OCI-LY7 (cell line): ENCODE results near the gene ARL6. TPM values are rescaled to one million over a fixed set of nuclear protein-coding genes. Genes with fewer than 3 reads are reported as not detected.

Experiments used
- BruUV-seq: library from RNA; stranded (reverse); fragments of 400-500 nt; replicated peaks from 2 replicates; lab custom pipeline; 2021; lab: Mats Ljungman, UMichigan
- CTCF ChIA-PET: fragments of 300-600 bp; sonication (Branson Sonifier 250); formaldehyde crosslinking; loops from one replicate; lab custom pipeline; 2022; ENCODE audit warnings: antibody characterized with exemption; ENCODE audit not compliant: unreplicated experiment; lab: Charles Lee
- POLR2A ChIA-PET: fragments of 300-600 bp; sonication (Branson Sonifier 250); formaldehyde crosslinking; loops from one replicate; lab custom pipeline; 2022; ENCODE audit warnings: antibody characterized with exemption; lab: Charles Lee
- DNase-seq: peaks from one replicate; pipeline ENCODE4 v3.0.0-alpha.2; 2015; ENCODE audit warnings: low spot score
- H2AFZ ChIP-seq: fragments of 200-600 bp; sonication (generic), shearing (Covaris generic); 2 replicates; pipeline ENCODE4 v1.6.1; 2014; ENCODE audit warnings: mild to moderate bottlenecking, antibody characterized with exemption, low read length, moderate library complexity
- H3K27ac ChIP-seq: fragments of 200-600 bp; sonication (generic); 2 replicates; pipeline ENCODE4 v1.5.1; 2014; ENCODE audit warnings: mixed run types, low read depth, mild to moderate bottlenecking, moderate library complexity, low read length, inconsistent platforms; ENCODE audit not compliant: poor library complexity, severe bottlenecking
- H3K36me3 ChIP-seq: fragments of 200-600 bp; sonication (generic); 2 replicates; pipeline ENCODE4 v1.6.1; 2014; ENCODE audit warnings: mild to moderate bottlenecking, antibody characterized with exemption, low read length, moderate library complexity, mixed read lengths; ENCODE audit not compliant: insufficient read depth
- H3K4me1 ChIP-seq: fragments of 200-600 bp; sonication (generic); 2 replicates; pipeline ENCODE4 v1.5.1; 2014; ENCODE audit warnings: mild to moderate bottlenecking, low read length; ENCODE audit not compliant: insufficient read depth, poor library complexity, severe bottlenecking
- H3K4me2 ChIP-seq: fragments of 200-600 bp; sonication (generic); 2 replicates; pipeline ENCODE4 v1.6.1; 2014; ENCODE audit warnings: mild to moderate bottlenecking, low read length
- H3K4me3 ChIP-seq: fragments of 200-600 bp; sonication (generic); 2 replicates; pipeline ENCODE4 v1.5.1; 2014; ENCODE audit warnings: mild to moderate bottlenecking, low read depth, low read length; ENCODE audit not compliant: poor library complexity, severe bottlenecking
- H3K79me2 ChIP-seq: fragments of 200-600 bp; sonication (generic); 2 replicates; pipeline ENCODE4 v1.6.1; 2016; ENCODE audit warnings: low read depth, mild to moderate bottlenecking, low read length, moderate library complexity, mixed read lengths; ENCODE audit not compliant: insufficient read depth
- H3K9me2 ChIP-seq: fragments of 200-600 bp; sonication (generic); 2 replicates; pipeline ENCODE4 v1.6.1; 2016; ENCODE audit warnings: mild to moderate bottlenecking, low read length, mixed read lengths; ENCODE audit not compliant: insufficient read depth
- H3K9me3 ChIP-seq: fragments of 200-600 bp; sonication (generic); 2 replicates; pipeline ENCODE4 v1.6.1; 2014; ENCODE audit warnings: mild to moderate bottlenecking, mixed run types, low read length, mixed read lengths
- H4K20me1 ChIP-seq: fragments of 200-600 bp; sonication (generic); 2 replicates; pipeline ENCODE4 v1.6.1; 2014; ENCODE audit warnings: mild to moderate bottlenecking, antibody characterized with exemption, low read length, moderate library complexity, mixed read lengths; ENCODE audit not compliant: insufficient read depth
- CTCF ChIP-seq: fragments of 200-600 bp; sonication (generic); conservative IDR thresholded peaks from 2 replicates; pipeline ENCODE4 v1.5.1; 2014; ENCODE audit warnings: mild to moderate bottlenecking, antibody characterized with exemption, low read length, moderate library complexity, mixed read lengths
- EZH2phosphoT487 ChIP-seq: fragments of 200-600 bp; sonication (generic); IDR thresholded peaks from 2 replicates; pipeline ENCODE4 v1.6.1; 2018; ENCODE audit warnings: low read depth, borderline replicate concordance, mild to moderate bottlenecking, mixed run types, antibody characterized with exemption, low read length, moderate library complexity, mixed read lengths
- intact Hi-C: fragments of 100-400 bp; cut with micrococcal nuclease; formaldehyde crosslinking; loops from one replicate; pipeline ENCODE4 v1.10.0; 2022; ENCODE audit not compliant: unreplicated experiment
- total RNA-seq, 2 experiments: library from RNA; depleted of rRNA in 1 of 2; stranded (reverse); fragments of >200 nt in 1 of 2; shearing (Covaris generic) in 1 of 2; gene quantifications; 2 replicates each; pipeline ENCODE4 v1.2.3, GENCODE V29; 2014 to 2022

The ARL6 gene
- total RNA-seq, 2 experiments from 2014 or later: 5.0 to 5.5 TPM

GRCh38 chr3:97822359-97822775 is 57.8 kb downstream of the ARL6 start:
- CTCF ChIA-PET: no interaction called here
- no peak overlapping the region for H3K27ac ChIP-seq

GRCh38 chr3:97823046-97824004 is 58.8 kb downstream of the ARL6 start:
- peaks cover 7% of the 10 kb centered on the region for H3K4me1 ChIP-seq
- POLR2A ChIA-PET: interaction anchor here (1.0 kb wide), 1 partner anchor 180 kb away, joined by 3 read pairs; no protein-coding TSS in a partner anchor
- no peak overlapping the region for H2AFZ ChIP-seq
- TF ChIP-seq EZH2phosphoT487 (no peak), CTCF (no peak)
- no peaks in the 10 kb centered on the region for H3K9me3 ChIP-seq
- no peaks in the 10 kb centered on the region for H3K79me2 ChIP-seq
- CTCF ChIA-PET: no interaction called here
- H3K27ac ChIP-seq: no peak overlapping the region
- no peaks in the 10 kb centered on the region for H4K20me1 ChIP-seq
- no peak for DNase-seq
- intact Hi-C loops: no loop called here
- BruUV-seq: no TSS peak
- H3K36me3 ChIP-seq: no peaks in the 10 kb centered on the region
- no peaks in the 10 kb centered on the region for H3K9me2 ChIP-seq
- no peak overlapping the region for H3K4me3 ChIP-seq
- no peak overlapping the region for H3K4me2 ChIP-seq

More at GRCh38 chr3:97822359-97822775, 57.8 kb downstream of the ARL6 start:
- Histone ChIP-seq H3K79me2 (no peaks in the 10 kb centered on the region), H3K4me2 (peak overlapping the region; percentile 94), H3K36me3 (no peaks in the 10 kb centered on the region), H2AFZ (peak overlapping the region; percentile 97; the same call in 1 of the 2 replicates), H3K9me2 (no peaks in the 10 kb centered on the region), H3K4me1 (peaks cover 7% of the 10 kb centered on the region), H3K9me3 (no peaks in the 10 kb centered on the region), H4K20me1 (no peaks in the 10 kb centered on the region), H3K4me3 (peak overlapping the region; percentile 67)
- BruUV-seq: no TSS peak
- TF ChIP-seq CTCF (no peak), EZH2phosphoT487 (no peak)
- intact Hi-C loops: no loop called here
- DNase-seq: no peak
- POLR2A ChIA-PET: no interaction called here
